NT2/D1 (cell line): ENCODE measurements around the gene HDAC3.

Experiments
- SUZ12 ChIP-seq: IDR thresholded peaks from 2 replicates; pipeline ENCODE4 v1.6.1; 2011; ENCODE audit not compliant: insufficient read length, insufficient read depth; ENCODE audit errors: extremely low read depth
- YY1 ChIP-seq: IDR thresholded peaks from 2 replicates; pipeline ENCODE4 v1.6.1; 2011; ENCODE audit not compliant: insufficient read length, insufficient read depth

- TF ChIP-seq SUZ12 (no peak), YY1 (no peak)
These were observed 46.5 kb downstream of the HDAC3 start for GRCh38 chr5:141590127-141590526.
